HG02798 (cell line): Measurements from ENCODE around the gene USP27X.

Source experiments
- ATAC-seq: cut with Tn5 transposase; IDR thresholded peaks from one replicate; pipeline ENCODE4 v1.9.1; 2021; ENCODE audit warnings: mild to moderate bottlenecking; ENCODE audit not compliant: unreplicated experiment, poor library complexity

Gene USP27X

DNA sequence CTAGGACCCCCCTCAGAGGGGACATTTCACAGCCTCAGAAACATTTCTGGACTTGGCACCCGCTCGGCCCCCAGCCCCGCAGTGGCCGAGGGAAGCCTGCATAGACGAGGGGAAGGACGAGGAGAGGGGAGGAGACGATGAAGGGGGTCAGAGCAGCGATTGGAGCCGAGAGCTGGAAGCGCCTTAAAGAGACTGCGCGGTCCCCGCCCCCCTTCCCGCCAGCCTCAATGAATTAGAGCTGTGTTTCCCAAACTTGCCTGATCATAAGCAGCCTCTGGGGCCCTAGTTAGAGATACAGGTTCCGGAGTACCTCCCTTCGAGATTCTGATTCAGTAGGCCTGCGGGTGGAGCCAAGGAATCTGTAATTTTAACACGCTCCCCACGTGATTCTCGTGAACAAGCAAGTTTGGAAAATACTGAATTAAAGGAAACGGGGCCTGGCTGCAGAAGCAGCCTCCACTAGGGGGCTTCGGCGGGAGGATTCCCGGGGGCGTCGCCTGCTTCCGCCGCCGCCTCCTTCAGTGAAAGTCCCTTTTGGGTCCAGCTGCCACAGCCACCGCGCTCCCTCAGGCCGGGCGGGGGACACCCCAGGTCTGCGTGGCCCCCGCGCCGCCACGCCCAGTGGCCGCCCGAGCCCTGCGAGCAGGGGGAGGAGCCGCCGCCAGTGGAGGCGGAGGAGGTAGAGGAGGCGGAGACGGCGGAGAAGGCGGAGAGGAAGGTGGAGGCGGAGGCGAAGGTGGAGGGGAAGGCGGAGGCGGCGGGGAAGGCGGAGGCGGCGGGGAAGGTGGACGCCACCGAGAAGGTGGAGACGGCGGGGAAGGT lies at the start of gene USP27X:
USP27X (plus strand) TSS at position 651 of the 822 bp plus-strand sequence. CDS start 824 bp downstream, outside the sequence.
- ATAC-seq, result peak; percentile 96

DNA sequence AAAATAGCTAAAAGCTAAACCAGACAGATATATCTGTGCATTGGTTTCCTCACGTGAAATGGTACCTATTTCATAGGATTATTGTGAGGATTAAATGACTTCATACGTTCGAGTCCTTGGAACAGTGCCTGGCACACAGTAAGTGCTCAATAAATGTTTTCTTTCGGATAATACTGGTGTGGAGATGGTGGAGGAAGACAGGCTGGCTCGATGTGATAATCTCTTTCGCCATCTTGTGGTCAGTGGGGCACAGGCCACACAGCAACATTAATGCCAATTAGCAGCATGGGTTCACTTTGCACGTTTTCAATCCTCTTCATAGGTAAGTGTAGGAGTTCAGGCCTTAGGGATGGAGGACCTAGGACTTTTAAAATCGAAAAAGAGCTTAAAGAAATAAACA lies 40.9 kb upstream of the USP27X start:
- ATAC-seq, result no peak

- peak; percentile 50 for ATAC-seq
Measured at GRCh38 chrX:49840679-49841078, 38.6 kb upstream of the USP27X start.

- ATAC-seq, result no peak
Measured at GRCh38 chrX:49842621-49843020, 36.7 kb upstream of the USP27X start.

- no peak for ATAC-seq
Measured at GRCh38 chrX:49844611-49845010, 34.7 kb upstream of the USP27X start.

- ATAC-seq, result no peak
Measured at GRCh38 chrX:49845701-49846403, 33.4 kb upstream of the USP27X start.

DNA sequence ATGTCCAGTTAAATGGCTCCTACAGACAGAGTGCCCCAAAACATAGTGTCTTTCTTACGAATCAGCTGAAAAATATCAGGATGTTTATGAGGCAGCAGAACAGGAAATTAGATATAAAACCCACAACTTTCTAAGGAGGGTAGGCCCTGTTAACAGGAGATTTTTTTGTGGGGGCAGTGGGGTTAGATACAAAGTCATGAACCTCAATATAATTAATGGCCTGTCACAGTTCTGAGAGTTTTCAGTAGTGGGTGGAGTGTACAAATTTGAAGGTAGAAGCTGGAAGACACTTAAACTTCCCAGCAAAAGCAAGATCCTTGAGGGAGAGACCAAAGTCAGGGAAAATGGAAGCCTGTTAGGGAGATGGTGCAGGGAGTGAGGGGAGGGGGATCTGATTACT lies 32.8 kb upstream of the USP27X start:
- no peak for ATAC-seq

- no peak for ATAC-seq
Measured at GRCh38 chrX:49848275-49848674, 31.0 kb upstream of the USP27X start.

DNA sequence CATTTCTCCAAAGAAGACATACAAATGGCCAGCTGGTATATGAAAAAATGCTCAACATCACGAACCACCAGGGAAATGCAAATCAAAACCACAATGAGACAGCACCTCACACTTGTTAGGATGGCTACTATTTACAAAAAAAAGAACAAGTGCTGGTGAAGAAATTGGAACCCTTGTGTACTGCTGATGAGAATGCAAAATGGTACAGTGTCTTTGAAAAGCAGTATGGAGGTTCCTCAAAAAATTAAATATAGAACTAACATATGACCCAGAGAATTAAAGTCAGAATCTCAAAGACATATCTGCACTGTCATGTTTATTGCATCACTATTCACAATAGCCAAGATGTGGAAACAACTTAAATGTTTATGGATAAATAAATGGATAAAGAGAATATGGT lies 29.3 kb upstream of the USP27X start:
- peak; percentile 38 for ATAC-seq

GRCh38 chrX:49853661-49854060 lies 25.6 kb upstream of the USP27X start:
- no peak for ATAC-seq

DNA sequence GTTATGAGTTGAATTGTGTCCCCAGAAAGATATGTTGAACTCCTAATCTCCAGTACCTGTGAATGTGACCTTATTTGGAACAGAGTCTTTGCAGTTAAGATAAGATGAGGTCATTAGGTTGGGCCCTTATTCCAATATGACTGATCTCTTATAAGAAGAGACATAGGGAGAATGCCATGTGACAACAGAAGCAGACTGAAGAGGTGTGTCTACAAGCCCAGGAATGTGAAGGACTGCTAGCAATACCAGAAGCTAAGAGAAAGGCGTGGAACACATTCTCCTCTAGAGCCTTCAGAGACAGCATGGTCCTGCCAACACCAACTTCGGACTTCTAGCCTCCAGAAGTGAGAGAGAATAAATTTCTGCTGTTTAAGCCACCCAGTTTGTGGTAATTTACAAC lies 22.5 kb upstream of the USP27X start:
- ATAC-seq, result no peak

GRCh38 chrX:49858341-49858740 lies 20.9 kb upstream of the USP27X start:
- ATAC-seq, result no peak

GRCh38 chrX:49859491-49859890 lies 19.8 kb upstream of the USP27X start:
- ATAC-seq, result no peak

DNA sequence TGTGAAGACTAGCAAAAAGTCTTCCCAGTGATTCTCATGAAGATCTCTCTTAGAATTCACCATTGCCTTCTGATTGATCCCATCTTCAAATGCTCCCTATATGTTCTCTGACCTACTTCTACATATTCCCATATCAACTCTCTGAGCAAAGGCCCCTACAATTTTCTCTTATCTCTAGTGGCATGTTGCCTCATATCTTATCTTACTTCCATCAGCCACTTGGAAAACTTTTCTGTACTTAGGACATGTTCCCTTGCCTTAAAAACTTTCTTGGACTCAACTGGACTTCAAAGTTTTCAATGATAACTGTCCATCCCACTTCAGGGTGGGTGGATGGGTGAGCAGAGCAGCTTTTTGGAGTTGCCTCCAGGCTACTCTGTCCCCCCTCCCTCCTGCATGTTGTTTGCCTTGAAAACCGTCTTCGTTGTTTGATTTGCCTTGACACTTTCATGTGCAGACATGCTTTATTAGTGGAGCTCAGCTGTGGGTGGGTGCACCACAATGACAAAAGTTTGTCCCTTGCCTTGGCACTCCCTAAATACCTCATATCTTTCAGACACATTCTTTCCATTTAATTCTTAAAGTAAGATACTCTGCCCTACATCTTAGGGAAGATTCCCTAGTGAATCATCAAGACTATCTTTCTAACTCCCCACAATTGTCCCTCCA lies 18.3 kb upstream of the USP27X start:
- no peak for ATAC-seq

DNA sequence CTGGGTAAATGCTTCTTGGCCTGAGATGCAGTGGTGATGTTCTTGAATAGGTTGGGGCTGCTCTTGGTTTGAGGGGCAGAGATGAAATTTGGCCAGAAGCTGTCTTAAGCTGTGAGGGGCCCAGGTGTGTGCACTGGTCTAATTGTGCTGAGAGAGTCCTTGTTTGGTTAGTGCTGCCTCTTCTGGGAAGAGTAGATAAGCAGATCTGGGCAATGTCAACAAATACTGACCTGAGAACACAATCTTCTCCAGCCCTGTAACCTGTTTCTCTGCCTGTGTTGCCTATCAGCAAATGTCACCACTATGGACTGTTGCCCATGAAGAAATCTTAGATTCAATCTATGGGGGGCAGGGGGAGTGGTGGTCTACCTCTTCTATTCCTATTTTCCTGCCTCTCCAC lies 17.2 kb upstream of the USP27X start:
- no peak for ATAC-seq

DNA sequence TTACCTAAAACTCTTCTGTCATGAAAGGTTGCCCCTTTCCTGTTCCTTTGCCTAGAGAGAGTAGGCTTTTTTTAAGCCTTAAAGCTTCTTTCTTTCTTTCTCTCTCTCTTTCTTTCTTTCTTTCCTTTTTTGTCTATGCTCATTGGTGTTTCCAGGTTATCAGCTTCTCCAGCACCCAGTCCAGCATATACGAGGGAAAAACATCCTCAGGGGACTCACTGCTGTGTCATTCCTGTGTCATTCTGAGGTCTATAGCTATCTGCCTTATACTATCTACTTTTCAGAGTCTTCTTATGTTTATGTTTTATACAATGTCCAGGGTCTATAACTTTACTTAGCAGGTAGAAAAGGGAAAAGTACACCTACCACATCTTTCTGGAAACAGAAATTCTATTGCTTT lies 10.5 kb upstream of the USP27X start:
- no peak for ATAC-seq

DNA sequence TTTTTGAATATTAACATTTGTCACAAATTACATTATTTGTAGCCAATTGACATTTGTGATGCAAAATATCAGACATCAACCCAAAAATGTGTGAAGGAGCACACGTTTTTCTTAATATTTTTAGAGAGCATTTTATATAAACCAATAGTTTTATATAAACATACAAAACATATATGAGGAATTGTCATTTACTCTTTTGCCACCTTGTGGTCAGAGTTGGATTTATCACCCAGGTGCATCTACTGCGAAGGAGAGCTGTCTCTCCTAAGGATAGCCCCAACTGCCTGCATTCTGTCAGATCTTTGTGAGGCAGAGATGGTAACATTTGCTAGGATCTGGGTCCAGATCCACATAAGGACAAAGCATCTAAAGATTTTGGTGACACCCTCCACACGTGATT lies 2.5 kb upstream of the USP27X start:
- no peak for ATAC-seq

GRCh38 chrX:49877397-49878101 lies 1.7 kb upstream of the USP27X start:
- ATAC-seq, result no peak

- ATAC-seq, result no peak
Measured at GRCh38 chrX:49878128-49878833, 1.0 kb upstream of the USP27X start.

- no peak for ATAC-seq
Measured at GRCh38 chrX:49879656-49880277, 483 bp downstream of the USP27X start.
